GM12878 (cell line): ENCODE results near the gene STYXL1. TPM values are rescaled to one million over a fixed set of nuclear protein-coding genes. Genes with fewer than 3 reads are reported as not detected.

Experiments used
- ATAC-seq: fragments of 200-7000 bp; cut with Tn5 transposase; 3 replicates; pipeline ENCODE4 v1.9.1; 2020; ENCODE audit warnings: mild to moderate bottlenecking, moderate library complexity
- BruUV-seq: library from RNA; stranded (reverse); fragments of 400-500 nt; replicated peaks from 2 replicates; lab custom pipeline; 2021; lab: Mats Ljungman, UMichigan
- CTCF ChIA-PET: fragments of 300-600 bp; sonication (Branson Sonifier 250); formaldehyde crosslinking; extraction: SDS; loops from one replicate; lab custom pipeline; 2021; ENCODE audit warnings: inconsistent platforms; lab: Yijun Ruan, JAX
- POLR2A ChIA-PET: fragments of 350-600 bp; formaldehyde crosslinking; extraction: SDS; loops from one replicate; lab custom pipeline; 2021; ENCODE audit warnings: inconsistent platforms; lab: Charles Lee
- RAD21 ChIA-PET: fragments of 300-600 bp; sonication (Branson Sonifier 250); formaldehyde crosslinking; loops from one replicate; lab custom pipeline; 2023; ENCODE audit warnings: antibody characterized with exemption; ENCODE audit not compliant: unreplicated experiment; lab: Charles Lee
- SMC1A ChIA-PET: fragments of 300-600 bp; sonication (Branson Sonifier 250); formaldehyde crosslinking; loops from one replicate; lab custom pipeline; 2023; ENCODE audit not compliant: unreplicated experiment, uncharacterized antibody; lab: Charles Lee
- DNase-seq: peaks from one replicate; pipeline ENCODE4 v3.0.0-alpha.2; 2011; ENCODE audit warnings: low read depth, low spot score
- FAIRE-seq: peaks from 3 replicates; lab custom pipeline; 2011; peaks lifted over from hg19 to GRCh38; lab: Jason Lieb, UNC
- H2AFZ ChIP-seq: 2 replicates; pipeline ENCODE4 v1.6.0; 2011; ENCODE audit warnings: low read depth, low read length, control low read depth; ENCODE audit not compliant: control insufficient read depth
- H3K27ac ChIP-seq: 2 replicates; pipeline ENCODE4 v1.5.1; 2011; ENCODE audit warnings: control low read depth; ENCODE audit not compliant: control insufficient read depth, insufficient read depth
- H3K27me3 ChIP-seq, 2 experiments: replicated peaks in 1 of 2; 2 replicates each; pipeline versions ENCODE4 v1.6.0 to v1.6.1; 2011; ENCODE audit warnings: low read length in 1 of 2; ENCODE audit not compliant: control insufficient read depth in 2 of 2, insufficient read depth in 2 of 2
- H3K36me3 ChIP-seq, 2 experiments: 2 replicates each; pipeline ENCODE4 v1.5.1; 2011; ENCODE audit warnings: low read length in 1 of 2; ENCODE audit not compliant: control insufficient read depth in 2 of 2, insufficient read depth in 2 of 2
- H3K4me1 ChIP-seq: 2 replicates; pipeline ENCODE4 v1.6.1; 2011; ENCODE audit warnings: mild to moderate bottlenecking, low read length, moderate library complexity, mixed read lengths; ENCODE audit not compliant: control insufficient read depth, insufficient read depth
- H3K4me2 ChIP-seq: 2 replicates; pipeline ENCODE4 v1.6.0; 2011; ENCODE audit warnings: control low read depth; ENCODE audit not compliant: control insufficient read depth, insufficient read depth
- H3K4me3 ChIP-seq: fragments of 200-600 bp; sonication (generic); 2 replicates; pipeline ENCODE4 v1.5.1; 2016
- H3K79me2 ChIP-seq: 2 replicates; pipeline ENCODE4 v1.6.0; 2011; ENCODE audit warnings: low read length; ENCODE audit not compliant: control insufficient read depth, insufficient read depth
- H3K9ac ChIP-seq: 2 replicates; pipeline ENCODE4 v1.8.0; 2011; ENCODE audit warnings: low read length, control low read depth, mixed read lengths; ENCODE audit not compliant: control insufficient read depth, insufficient read depth
- H3K9me3 ChIP-seq: replicated peaks from 3 replicates; pipeline ENCODE4 v1.5.1; 2011; ENCODE audit warnings: mild to moderate bottlenecking, low read length; ENCODE audit not compliant: control insufficient read depth, insufficient read depth
- H4K20me1 ChIP-seq: 2 replicates; pipeline ENCODE4 v1.6.0; 2011; ENCODE audit not compliant: control insufficient read depth, insufficient read depth
- KLF5 ChIP-seq: fragments of 450-650 bp; IDR thresholded peaks from 2 replicates; pipeline ENCODE4 v1.6.1; 2014; ENCODE audit warnings: mild to moderate bottlenecking; ENCODE audit not compliant: partially characterized antibody
- LARP7 ChIP-seq: fragments of 450-650 bp; IDR thresholded peaks from 2 replicates; pipeline ENCODE4 v1.6.1; 2017; ENCODE audit warnings: mild to moderate bottlenecking
- SREBF1 ChIP-seq: IDR thresholded peaks from 2 replicates; pipeline ENCODE4 v1.6.1; 2012; ENCODE audit warnings: mild to moderate bottlenecking, low read length
- WGBS: methylation state at CpG from one replicate; pipeline ENCODE4 v1.1.6; 2016; ENCODE audit warnings: low lambda C conversion rate; ENCODE audit not compliant: insufficient replicate concordance, insufficient coverage; ENCODE audit errors: missing lambda C conversion rate; 5-methylcytosine and 5-hydroxymethylcytosine counted together
- in situ Hi-C: fragments of 300-500 bp; cut with MboI; formaldehyde crosslinking; loops from 9 replicates; pipeline ENCODE4 v1.14.3; 2018; ENCODE audit warnings: mixed read lengths
- intact Hi-C: fragments of 100-400 bp; cut with micrococcal nuclease; formaldehyde crosslinking; loops from one replicate; pipeline ENCODE4 v1.14.2; 2022; ENCODE audit not compliant: unreplicated experiment
- polyA plus RNA-seq, 11 experiments: library from polyadenylated mRNA; depleted of rRNA in 4 of 11; unstranded in 6 of 11; stranded (reverse) in 5 of 11; fragments of >200 nt; fragmentation: Nextera tagmentation in 4 of 11; fragmentation: Illumina TruSeq in 1 of 11; extraction: Ambion mirVana in 4 of 11; extraction: Trizol in 1 of 11; gene quantifications; 1 replicate in 1 of 11; 2 replicates in 10 of 11; pipeline versions ENCODE4 v1.2.1 to v1.2.3, GENCODE V29; 2011 to 2016; ENCODE audit warnings: inconsistent platforms in 2 of 11, missing spikeins in 2 of 11, low read depth in 1 of 11
- total RNA-seq, 4 experiments: library from RNA; depleted of rRNA in 3 of 4; stranded (reverse); fragments of >200 nt in 3 of 4; fragmentation: Illumina TruSeq in 1 of 4; extraction: Trizol in 1 of 4; gene quantifications; 2 replicates each; pipeline versions ENCODE4 v1.2.1 to v1.2.3, GENCODE V29; 2013 to 2021
- TF ChIP-seq, protein P1 (sequence below): fragments of 450-650 bp; IDR thresholded peaks from 2 replicates; pipeline ENCODE4 v1.6.1; 2017; ENCODE audit warnings: low read depth, mild to moderate bottlenecking, moderate library complexity
- TF ChIP-seq, protein P2 (sequence below): IDR thresholded peaks from 2 replicates; pipeline ENCODE4 v1.6.1; 2012; ENCODE audit warnings: mild to moderate bottlenecking, low read depth, low read length

Gene STYXL1
- total and polyA plus RNA-seq, 10 of the 15 experiments (the other 5 are each of a cell fraction or from before 2014, with no cell fraction given), result 18.4 to 65.9 (median 40.7) TPM

DNA sequence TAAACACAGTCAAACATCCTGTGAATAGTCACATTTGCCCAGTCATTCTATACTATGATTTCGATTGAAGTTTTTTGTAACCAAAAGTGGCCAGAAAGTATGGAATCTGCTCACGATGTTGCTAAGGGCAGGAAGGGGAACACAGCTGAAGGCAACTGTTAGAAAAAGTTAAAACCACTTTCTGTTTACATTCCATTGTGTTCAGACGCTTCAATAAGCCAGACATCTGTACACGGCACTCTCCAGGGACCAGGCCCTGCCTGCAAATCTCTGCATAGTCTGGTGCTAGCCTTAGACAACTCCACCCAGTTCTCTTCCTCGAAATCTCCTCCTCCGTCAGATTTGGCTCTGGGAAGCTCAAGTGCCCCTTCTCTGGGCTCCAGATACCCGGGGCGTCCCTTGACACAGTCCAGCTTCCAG lies 36.3 kb downstream of the STYXL1 start:
- no peak for TF ChIP-seq KLF5
- TF ChIP-seq, protein P1, sequence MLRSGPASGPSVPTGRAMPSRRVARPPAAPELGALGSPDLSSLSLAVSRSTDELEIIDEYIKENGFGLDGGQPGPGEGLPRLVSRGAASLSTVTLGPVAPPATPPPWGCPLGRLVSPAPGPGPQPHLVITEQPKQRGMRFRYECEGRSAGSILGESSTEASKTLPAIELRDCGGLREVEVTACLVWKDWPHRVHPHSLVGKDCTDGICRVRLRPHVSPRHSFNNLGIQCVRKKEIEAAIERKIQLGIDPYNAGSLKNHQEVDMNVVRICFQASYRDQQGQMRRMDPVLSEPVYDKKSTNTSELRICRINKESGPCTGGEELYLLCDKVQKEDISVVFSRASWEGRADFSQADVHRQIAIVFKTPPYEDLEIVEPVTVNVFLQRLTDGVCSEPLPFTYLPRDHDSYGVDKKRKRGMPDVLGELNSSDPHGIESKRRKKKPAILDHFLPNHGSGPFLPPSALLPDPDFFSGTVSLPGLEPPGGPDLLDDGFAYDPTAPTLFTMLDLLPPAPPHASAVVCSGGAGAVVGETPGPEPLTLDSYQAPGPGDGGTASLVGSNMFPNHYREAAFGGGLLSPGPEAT, result no peak
- TF ChIP-seq, protein P2, sequence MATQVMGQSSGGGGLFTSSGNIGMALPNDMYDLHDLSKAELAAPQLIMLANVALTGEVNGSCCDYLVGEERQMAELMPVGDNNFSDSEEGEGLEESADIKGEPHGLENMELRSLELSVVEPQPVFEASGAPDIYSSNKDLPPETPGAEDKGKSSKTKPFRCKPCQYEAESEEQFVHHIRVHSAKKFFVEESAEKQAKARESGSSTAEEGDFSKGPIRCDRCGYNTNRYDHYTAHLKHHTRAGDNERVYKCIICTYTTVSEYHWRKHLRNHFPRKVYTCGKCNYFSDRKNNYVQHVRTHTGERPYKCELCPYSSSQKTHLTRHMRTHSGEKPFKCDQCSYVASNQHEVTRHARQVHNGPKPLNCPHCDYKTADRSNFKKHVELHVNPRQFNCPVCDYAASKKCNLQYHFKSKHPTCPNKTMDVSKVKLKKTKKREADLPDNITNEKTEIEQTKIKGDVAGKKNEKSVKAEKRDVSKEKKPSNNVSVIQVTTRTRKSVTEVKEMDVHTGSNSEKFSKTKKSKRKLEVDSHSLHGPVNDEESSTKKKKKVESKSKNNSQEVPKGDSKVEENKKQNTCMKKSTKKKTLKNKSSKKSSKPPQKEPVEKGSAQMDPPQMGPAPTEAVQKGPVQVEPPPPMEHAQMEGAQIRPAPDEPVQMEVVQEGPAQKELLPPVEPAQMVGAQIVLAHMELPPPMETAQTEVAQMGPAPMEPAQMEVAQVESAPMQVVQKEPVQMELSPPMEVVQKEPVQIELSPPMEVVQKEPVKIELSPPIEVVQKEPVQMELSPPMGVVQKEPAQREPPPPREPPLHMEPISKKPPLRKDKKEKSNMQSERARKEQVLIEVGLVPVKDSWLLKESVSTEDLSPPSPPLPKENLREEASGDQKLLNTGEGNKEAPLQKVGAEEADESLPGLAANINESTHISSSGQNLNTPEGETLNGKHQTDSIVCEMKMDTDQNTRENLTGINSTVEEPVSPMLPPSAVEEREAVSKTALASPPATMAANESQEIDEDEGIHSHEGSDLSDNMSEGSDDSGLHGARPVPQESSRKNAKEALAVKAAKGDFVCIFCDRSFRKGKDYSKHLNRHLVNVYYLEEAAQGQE, result no peak
- TF ChIP-seq LARP7, result no peak
- TF ChIP-seq SREBF1, result no peak
- H3K4me2 ChIP-seq, result no peak overlapping the region

More for the DNA sequence above, 36.3 kb downstream of the STYXL1 start:
- no peak overlapping the region for H3K4me3 ChIP-seq
- in situ Hi-C loops (no loop called here), intact Hi-C loops (loop anchor here (10.0 kb wide), 1 partner anchor 237 kb away; the partner anchor contains the start of gene CCL26)
- H3K4me1 ChIP-seq, result peaks cover 19% of the 10 kb centered on the region
- no peaks in the 10 kb centered on the region for H3K9me3 ChIP-seq
- H3K27ac ChIP-seq, result no peak overlapping the region
- no peak overlapping the region for H3K9ac ChIP-seq
- no peak overlapping the region for H2AFZ ChIP-seq
- no peaks in the 10 kb centered on the region for H4K20me1 ChIP-seq
- no peaks in the 10 kb centered on the region for H3K79me2 ChIP-seq
- SMC1A ChIA-PET, result interaction anchor here (0.6 kb wide), 1 partner anchor 147 kb away, joined by 4 read pairs; no protein-coding TSS in a partner anchor
- no peak for DNase-seq
- ATAC-seq, result no peak
- peaks cover 0 to under 1% of the 10 kb centered on the region in 2 experiments; a peak in 2 of 4 replicates for H3K36me3 ChIP-seq
- RAD21 ChIA-PET, result interaction anchor here (4.4 kb wide), 1 partner anchor 9 kb away, joined by 21 read pairs; no protein-coding TSS in a partner anchor
- BruUV-seq, result no TSS peak
- POLR2A ChIA-PET, result interaction anchor here (0.5 kb wide), 1 partner anchor 968 kb away, joined by 5 read pairs; no protein-coding TSS in a partner anchor
- FAIRE-seq, result no peak
- H3K27me3 ChIP-seq, result no peaks in the 10 kb centered on the region
- 89% methylated on average over 8 of the region's 8 CpGs for WGBS
- CTCF ChIA-PET, result interaction anchor here (2.8 kb wide), 1 partner anchor 9 kb away, joined by 21 read pairs; no protein-coding TSS in a partner anchor
